Lower leg skin (tissue), 4 donors: ENCODE data around the gene UFD1. TPM values are rescaled to one million over a fixed set of nuclear protein-coding genes. Genes with fewer than 3 reads are reported as not detected.

Source experiments
- DNase-seq, 2 donors: peaks; one replicate each; pipeline ENCODE4 v3.0.0-alpha.2; 2019; ENCODE audit warnings: low spot score in 2 of 2
- H3K4me3 ChIP-seq: fragments of 200-600 bp; sonication (generic); 2 replicates; pipeline ENCODE4 v1.5.1; 2017; ENCODE audit warnings: mild to moderate bottlenecking, low read depth; ENCODE audit not compliant: poor library complexity, severe bottlenecking
- POLR2A ChIP-seq, 2 donors: fragments of 450-650 bp; IDR thresholded peaks; one replicate each; pipeline ENCODE4 v1.6.1; 2016 to 2017; ENCODE audit warnings: antibody characterized with exemption in 2 of 2, mild to moderate bottlenecking in 1 of 2, moderate library complexity in 1 of 2
- WGBS, 2 donors: methylation state at CpG; one replicate each; pipeline ENCODE4 v1.1.5; 2018; 5-methylcytosine and 5-hydroxymethylcytosine counted together
- intact Hi-C: fragments of 100-400 bp; cut with DNase I; formaldehyde crosslinking; loops from one replicate; pipeline ENCODE4 v1.15.0; 2023; ENCODE audit warnings: low total_unique reads
- total RNA-seq, 4 donors: library from RNA; depleted of rRNA; stranded (reverse); fragments of >200 nt; gene quantifications; one replicate each; pipeline ENCODE4 v1.1.0, GENCODE V29; 2016
- TF ChIP-seq, protein P1 (sequence below), 3 donors: fragments of 450-650 bp; IDR thresholded peaks; one replicate each; pipeline ENCODE4 v1.5.1; 2016; ENCODE audit warnings: antibody characterized with exemption in 3 of 3, mild to moderate bottlenecking in 3 of 3, moderate library complexity in 2 of 3

The UFD1 gene
- total RNA-seq, 4 donors from 2014 or later = 21.9 to 40.9 (median 34.5) TPM

DNA sequence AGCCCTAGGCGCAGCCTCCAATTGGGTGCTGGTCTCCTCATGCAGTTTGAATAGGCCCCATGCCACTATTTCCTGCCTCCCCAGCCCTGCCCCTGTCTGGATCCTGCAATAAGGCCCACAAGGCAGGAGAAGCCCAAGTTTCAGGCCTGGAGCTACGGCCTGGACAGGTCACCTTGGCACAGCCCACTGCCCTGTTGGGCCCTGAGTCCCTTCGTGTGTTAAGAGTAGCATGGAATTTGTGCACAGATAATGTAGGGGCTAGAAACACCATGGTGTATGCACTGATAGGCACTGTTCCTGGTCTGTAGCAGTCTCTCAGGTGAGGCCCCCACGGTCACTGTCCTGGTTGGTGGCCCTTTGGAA is 20.9 kb upstream of the UFD1 start:
- TF ChIP-seq, protein P1, sequence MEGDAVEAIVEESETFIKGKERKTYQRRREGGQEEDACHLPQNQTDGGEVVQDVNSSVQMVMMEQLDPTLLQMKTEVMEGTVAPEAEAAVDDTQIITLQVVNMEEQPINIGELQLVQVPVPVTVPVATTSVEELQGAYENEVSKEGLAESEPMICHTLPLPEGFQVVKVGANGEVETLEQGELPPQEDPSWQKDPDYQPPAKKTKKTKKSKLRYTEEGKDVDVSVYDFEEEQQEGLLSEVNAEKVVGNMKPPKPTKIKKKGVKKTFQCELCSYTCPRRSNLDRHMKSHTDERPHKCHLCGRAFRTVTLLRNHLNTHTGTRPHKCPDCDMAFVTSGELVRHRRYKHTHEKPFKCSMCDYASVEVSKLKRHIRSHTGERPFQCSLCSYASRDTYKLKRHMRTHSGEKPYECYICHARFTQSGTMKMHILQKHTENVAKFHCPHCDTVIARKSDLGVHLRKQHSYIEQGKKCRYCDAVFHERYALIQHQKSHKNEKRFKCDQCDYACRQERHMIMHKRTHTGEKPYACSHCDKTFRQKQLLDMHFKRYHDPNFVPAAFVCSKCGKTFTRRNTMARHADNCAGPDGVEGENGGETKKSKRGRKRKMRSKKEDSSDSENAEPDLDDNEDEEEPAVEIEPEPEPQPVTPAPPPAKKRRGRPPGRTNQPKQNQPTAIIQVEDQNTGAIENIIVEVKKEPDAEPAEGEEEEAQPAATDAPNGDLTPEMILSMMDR (IDR thresholded peaks at IDR 0.05) = no peak
- TF ChIP-seq POLR2A (IDR thresholded peaks at IDR 0.05) = no peak
- no peak overlapping the region for H3K4me3 ChIP-seq
- intact Hi-C loops = no loop called here
- no peak for DNase-seq
- 97 to 100% methylated on average over 3 to 4 of the region's 4 CpGs for WGBS, 2 donors

GRCh38 chr22:19499236-19499879 is 20.4 kb upstream of the UFD1 start:
- no peak for TF ChIP-seq POLR2A (IDR thresholded peaks at IDR 0.05)
- TF ChIP-seq, protein P1 (IDR thresholded peaks at IDR 0.05) = no peak
- no peak for DNase-seq
- 94 to 99% methylated on average over 7 of the region's 7 CpGs for WGBS, 2 donors
- intact Hi-C loops = no loop called here
- H3K4me3 ChIP-seq = no peak overlapping the region

DNA sequence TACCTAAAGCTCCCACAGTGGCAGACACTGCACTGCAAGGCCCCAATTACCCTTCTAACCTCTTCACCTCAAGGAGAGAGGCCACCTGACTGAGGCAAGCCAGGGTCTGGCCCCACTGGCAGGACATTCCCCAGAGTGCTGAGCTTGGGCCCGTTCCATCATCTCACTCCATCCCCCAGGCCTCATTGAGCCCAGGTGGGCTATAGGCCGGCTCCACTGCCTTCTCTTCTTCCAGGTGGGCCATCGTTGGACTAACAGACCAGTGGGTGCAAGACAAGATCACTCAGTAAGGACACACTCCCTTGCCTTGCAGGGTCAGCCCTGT is 19.8 kb upstream of the UFD1 start:
- H3K4me3 ChIP-seq = no peak overlapping the region
- no peak for DNase-seq
- intact Hi-C loops = no loop called here
- TF ChIP-seq, protein P1 (IDR thresholded peaks at IDR 0.05) = no peak
- TF ChIP-seq POLR2A (IDR thresholded peaks at IDR 0.05) = no peak
- 91 to 100% methylated on average over 3 of the region's 3 CpGs for WGBS, 2 donors

- WGBS, 2 donors = 94 to 96% methylated on average over 7 of the region's 7 CpGs
- no peak for DNase-seq
- no peak overlapping the region for H3K4me3 ChIP-seq
- intact Hi-C loops = no loop called here
- TF ChIP-seq, protein P1 (IDR thresholded peaks at IDR 0.05) = no peak
- no peak for TF ChIP-seq POLR2A (IDR thresholded peaks at IDR 0.05)
Measured at GRCh38 chr22:19498154-19498865, 19.3 kb upstream of the UFD1 start.

- intact Hi-C loops = no loop called here
- DNase-seq = no peak
- 77% methylated on average over 3 of the region's 3 CpGs for WGBS, 2 donors
- H3K4me3 ChIP-seq = no peak overlapping the region
- TF ChIP-seq, protein P1 (IDR thresholded peaks at IDR 0.05) = no peak
- no peak for TF ChIP-seq POLR2A (IDR thresholded peaks at IDR 0.05)
Measured at GRCh38 chr22:19497245-19497644, 18.3 kb upstream of the UFD1 start.

DNA sequence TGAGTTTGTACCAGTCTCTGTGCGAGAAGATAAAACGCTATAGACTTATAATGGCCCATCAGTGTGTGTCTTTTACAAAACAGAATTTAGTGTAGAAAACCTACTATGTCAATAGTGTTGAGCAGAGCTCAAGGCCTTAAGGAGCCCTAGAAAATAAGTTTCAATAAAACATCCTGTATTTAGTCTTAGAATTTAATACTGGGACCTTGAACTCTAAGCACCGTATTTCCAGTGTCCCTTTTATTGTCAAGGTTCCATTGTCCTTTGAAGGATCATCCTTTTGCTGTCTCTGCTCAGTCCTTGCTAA is 17.3 kb upstream of the UFD1 start:
- intact Hi-C loops = no loop called here
- no peak for TF ChIP-seq POLR2A (IDR thresholded peaks at IDR 0.05)
- TF ChIP-seq, protein P1 (IDR thresholded peaks at IDR 0.05) = no peak
- 96 to 98% methylated on average over 3 of the region's 3 CpGs for WGBS, 2 donors
- H3K4me3 ChIP-seq = no peak overlapping the region
- DNase-seq = no peak
